Thyroid gland (tissue), 4 donors: ENCODE data around the gene CLDN11.

Source experiments
- POLR2A ChIP-seq, 2 donors: fragments of 450-650 bp; IDR thresholded peaks; one replicate each; pipeline ENCODE4 v1.6.1; 2017; ENCODE audit warnings: antibody characterized with exemption in 2 of 2, mild to moderate bottlenecking in 2 of 2, moderate library complexity in 1 of 2
- TF ChIP-seq, protein P1 (sequence below), 6 experiments: fragments of 200-600 bp in 3 of 6; fragments of 450-650 bp in 3 of 6; sonication (generic) in 3 of 6; IDR thresholded peaks; one replicate each; pipeline ENCODE4 v1.5.1; 2016 to 2019; ENCODE audit warnings: antibody characterized with exemption in 6 of 6, mild to moderate bottlenecking in 2 of 6, inconsistent platforms in 1 of 6, moderate library complexity in 1 of 6

DNA sequence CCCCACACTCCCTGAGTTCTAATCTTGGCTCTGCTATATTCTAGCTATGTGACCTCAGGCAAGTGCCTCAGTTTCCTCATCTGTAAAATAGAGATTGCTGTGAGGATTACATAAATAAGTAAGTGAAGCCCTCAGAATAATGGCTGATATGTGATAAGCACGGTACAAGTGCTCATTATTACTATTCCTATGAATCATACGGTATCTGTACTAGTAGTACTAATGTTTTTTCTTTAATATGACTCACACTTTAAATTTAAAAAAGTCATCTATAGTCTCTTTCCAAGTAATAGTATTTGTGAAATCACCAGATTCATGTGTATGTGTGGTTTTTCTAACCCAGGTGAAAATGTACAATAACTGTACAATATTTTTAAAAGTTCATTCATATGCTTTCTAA, 58.7 kb downstream of the CLDN11 start:
- TF ChIP-seq, protein P1, sequence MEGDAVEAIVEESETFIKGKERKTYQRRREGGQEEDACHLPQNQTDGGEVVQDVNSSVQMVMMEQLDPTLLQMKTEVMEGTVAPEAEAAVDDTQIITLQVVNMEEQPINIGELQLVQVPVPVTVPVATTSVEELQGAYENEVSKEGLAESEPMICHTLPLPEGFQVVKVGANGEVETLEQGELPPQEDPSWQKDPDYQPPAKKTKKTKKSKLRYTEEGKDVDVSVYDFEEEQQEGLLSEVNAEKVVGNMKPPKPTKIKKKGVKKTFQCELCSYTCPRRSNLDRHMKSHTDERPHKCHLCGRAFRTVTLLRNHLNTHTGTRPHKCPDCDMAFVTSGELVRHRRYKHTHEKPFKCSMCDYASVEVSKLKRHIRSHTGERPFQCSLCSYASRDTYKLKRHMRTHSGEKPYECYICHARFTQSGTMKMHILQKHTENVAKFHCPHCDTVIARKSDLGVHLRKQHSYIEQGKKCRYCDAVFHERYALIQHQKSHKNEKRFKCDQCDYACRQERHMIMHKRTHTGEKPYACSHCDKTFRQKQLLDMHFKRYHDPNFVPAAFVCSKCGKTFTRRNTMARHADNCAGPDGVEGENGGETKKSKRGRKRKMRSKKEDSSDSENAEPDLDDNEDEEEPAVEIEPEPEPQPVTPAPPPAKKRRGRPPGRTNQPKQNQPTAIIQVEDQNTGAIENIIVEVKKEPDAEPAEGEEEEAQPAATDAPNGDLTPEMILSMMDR (IDR thresholded peaks at IDR 0.05), result no peak
- no peak for TF ChIP-seq POLR2A (IDR thresholded peaks at IDR 0.05)
